DND-41 (cell line): ENCODE measurements around the gene ZNF691.

Experiments used
- CTCF ChIP-seq: IDR thresholded peaks from 2 replicates; pipeline ENCODE4 v1.5.1; 2012; ENCODE audit warnings: borderline replicate concordance, low read length, moderate library complexity, mild to moderate bottlenecking; ENCODE audit not compliant: poor library complexity, severe bottlenecking; ENCODE audit errors: extremely low read depth
- EZH2 ChIP-seq: IDR thresholded peaks from 3 replicates; pipeline ENCODE4 v1.6.1; 2012; ENCODE audit warnings: borderline replicate concordance, low read depth, mild to moderate bottlenecking, moderate library complexity, low read length, inconsistent platforms; ENCODE audit not compliant: severe bottlenecking

GRCh38 chr1:42877380-42877779 lies 31.0 kb downstream of the ZNF691 start:
- TF ChIP-seq EZH2, result no peak
- TF ChIP-seq CTCF, result no peak
